B cell (primary cell): ENCODE results near the gene SKAP1. TPM values are rescaled to one million over a fixed set of nuclear protein-coding genes. Genes with fewer than 3 reads are reported as not detected.

ENCODE experiments used
- ATAC-seq: fragments of 200-7000 bp; cut with Tn5 transposase; one replicate; pipeline ENCODE4 v1.10.0; 2021; ENCODE audit warnings: low read depth, mild to moderate bottlenecking, moderate number of reproducible peaks, moderate library complexity
- CTCF ChIA-PET: fragments of 350-600 bp; sonication (Branson Sonifier 250); formaldehyde crosslinking; loops from one replicate; lab custom pipeline; 2021; ENCODE audit warnings: antibody characterized with exemption, inconsistent platforms; lab: Charles Lee
- POLR2A ChIA-PET: fragments of 350-600 bp; sonication (Branson Sonifier 250); formaldehyde crosslinking; loops from one replicate; lab custom pipeline; 2021; ENCODE audit warnings: antibody characterized with exemption; lab: Charles Lee
- DNase-seq: peaks from one replicate; pipeline ENCODE4 v3.0.0; 2013
- H2AFZ ChIP-seq: 2 replicates; pipeline ENCODE4 v1.6.1; 2012; ENCODE audit warnings: mild to moderate bottlenecking, low read depth, low read length; ENCODE audit not compliant: insufficient read depth, poor library complexity, severe bottlenecking
- H3K27ac ChIP-seq, 2 donors: 1 replicate in 1 of 2; 2 replicates in 1 of 2; pipeline ENCODE4 v1.5.1; 2012 to 2013; ENCODE audit warnings: low read length in 2 of 2, mild to moderate bottlenecking in 2 of 2, moderate library complexity in 1 of 2
- H3K27me3 ChIP-seq, 4 experiments: fragments of 200-600 bp in 1 of 4; sonication (generic) in 1 of 4; replicated peaks in 1 of 4; 1 replicate in 2 of 4; 2 replicates in 2 of 4; pipeline versions ENCODE4 v1.6.1 to v1.7.0; 2013 to 2016; ENCODE audit warnings: low read length in 3 of 4, mild to moderate bottlenecking in 2 of 4, mixed read lengths in 1 of 4, moderate library complexity in 1 of 4; ENCODE audit not compliant: insufficient read depth in 4 of 4, control insufficient read depth in 3 of 4; ENCODE audit errors: control extremely low read depth in 1 of 4
- H3K36me3 ChIP-seq, 2 experiments: replicated peaks in 1 of 2; 1 replicate in 1 of 2; 2 replicates in 1 of 2; pipeline versions ENCODE4 v1.6.1 to v1.7.1; 2013; ENCODE audit warnings: low read length in 1 of 2; ENCODE audit not compliant: insufficient read depth in 2 of 2, control insufficient read depth in 1 of 2; ENCODE audit errors: control extremely low read depth in 1 of 2, extremely low read depth in 1 of 2
- H3K4me1 ChIP-seq, 2 donors: fragments of 200-600 bp in 1 of 2; sonication (generic) in 1 of 2; 1 replicate in 1 of 2; 2 replicates in 1 of 2; pipeline versions ENCODE4 v1.5.1 to v1.6.1; 2013 to 2017; ENCODE audit warnings: low read length in 2 of 2; ENCODE audit not compliant: control insufficient read depth in 2 of 2, insufficient read depth in 2 of 2
- H3K4me2 ChIP-seq: replicated peaks from 2 replicates; pipeline ENCODE3; 2012; ENCODE audit warnings: mild to moderate bottlenecking, low read depth, low read length; ENCODE audit not compliant: poor library complexity, severe bottlenecking
- H3K4me3 ChIP-seq, 5 experiments: fragments of 200-600 bp in 1 of 5; sonication (generic) in 1 of 5; 1 replicate in 3 of 5; 2 replicates in 2 of 5; pipeline versions ENCODE4 v1.5.1 to v1.7.0; 2011 to 2016; ENCODE audit warnings: low read length in 4 of 5, mild to moderate bottlenecking in 4 of 5, low read depth in 2 of 5, control low read depth in 1 of 5, moderate library complexity in 1 of 5; ENCODE audit not compliant: insufficient read depth in 1 of 5; ENCODE audit errors: control extremely low read depth in 1 of 5, extremely low read depth in 1 of 5
- H3K79me2 ChIP-seq: fragments of 200-600 bp; sonication (generic); one replicate; pipeline ENCODE4 v1.6.0; 2016; ENCODE audit warnings: low read length; ENCODE audit not compliant: control insufficient read depth, insufficient read depth
- H3K9ac ChIP-seq: fragments of 200-600 bp; sonication (generic); 2 replicates; pipeline ENCODE4 v1.6.1; 2017; ENCODE audit warnings: mild to moderate bottlenecking, low read length, moderate library complexity
- H3K9me3 ChIP-seq, 3 donors: one replicate each; pipeline versions ENCODE4 v1.6.1 to v1.7.1; 2013; ENCODE audit warnings: low read length in 2 of 3; ENCODE audit not compliant: control insufficient read depth in 2 of 3, insufficient read depth in 1 of 3; ENCODE audit errors: control extremely low read depth in 1 of 3
- H4K20me1 ChIP-seq: 2 replicates; pipeline ENCODE4 v1.6.0; 2012; ENCODE audit warnings: mild to moderate bottlenecking, low read length; ENCODE audit not compliant: insufficient read depth, control insufficient read depth, poor library complexity, severe bottlenecking
- H3K27ac Mint-ChIP-seq: one replicate; pipeline ENCODE4 v1.8.0; 2021; ENCODE audit warnings: mixed read lengths
- H3K27me3 Mint-ChIP-seq: one replicate; pipeline ENCODE4 v1.8.0; 2021; ENCODE audit warnings: mixed read lengths
- H3K4me1 Mint-ChIP-seq: one replicate; pipeline ENCODE4 v1.8.0; 2021; ENCODE audit warnings: mixed read lengths
- H3K4me3 Mint-ChIP-seq: one replicate; pipeline ENCODE4 v1.8.0; 2021; ENCODE audit warnings: mixed read lengths
- H3K9me3 Mint-ChIP-seq: one replicate; pipeline ENCODE4 v1.8.0; 2022; ENCODE audit warnings: mixed read lengths; ENCODE audit not compliant: insufficient read depth
- CTCF ChIP-seq: fragments of 200-600 bp; IDR thresholded peaks from one replicate; pipeline ENCODE4 v1.8.0; 2022; ENCODE audit warnings: antibody characterized with exemption, mild to moderate bottlenecking
- EZH2 ChIP-seq: IDR thresholded peaks from 2 replicates; pipeline ENCODE4 v1.6.1; 2012; ENCODE audit warnings: borderline replicate concordance, low read depth, mild to moderate bottlenecking, moderate library complexity, low read length; ENCODE audit not compliant: insufficient read depth, poor library complexity, severe bottlenecking
- WGBS: methylation state at CpG from one replicate; pipeline ENCODE4 v1.1.5; 2013; ENCODE audit warnings: missing lambda C conversion rate; ENCODE audit not compliant: insufficient coverage; 5-methylcytosine and 5-hydroxymethylcytosine counted together
- intact Hi-C: fragments of 100-400 bp; cut with micrococcal nuclease; formaldehyde crosslinking; loops from one replicate; pipeline ENCODE4 v1.10.0; 2022
- polyA plus RNA-seq: library from polyadenylated mRNA; depleted of rRNA; stranded (reverse); fragments of >200 nt; gene quantifications from 2 replicates; pipeline ENCODE4 v1.2.3, GENCODE V29; 2012
- total RNA-seq, 2 donors: library from RNA; stranded (reverse); fragments of 120-200 nt in 1 of 2; gene quantifications; 1 replicate in 1 of 2; 2 replicates in 1 of 2; pipeline versions ENCODE4 v1.2.3 to v1.2.4, GENCODE V29; 2013 to 2022

SKAP1 gene
- total and polyA plus RNA-seq, 2 donors (not counting 1 experiment from before 2014, with no cell fraction given): 33.1 to 37.3 TPM

- ChIA-PET CTCF (interaction anchor here (1.4 to 2.4 kb wide), 3 partner anchors 21 to 69 kb away, joined by 3 to 8 read pairs (median 4); no protein-coding TSS in a partner anchor), POLR2A (no interaction called here)
- H4K20me1 ChIP-seq: no peaks in the 10 kb centered on the region
- H3K79me2 ChIP-seq: no peaks in the 10 kb centered on the region
- no peak overlapping the region for H3K9ac ChIP-seq
- H3K9me3 ChIP-seq: no peaks in the 10 kb centered on the region
- Mint-ChIP-seq H3K9me3 (no peaks in the 10 kb centered on the region), H3K4me3 (no peak overlapping the region), H3K27me3 (no peaks in the 10 kb centered on the region), H3K27ac (no peak overlapping the region), H3K4me1 (no peaks in the 10 kb centered on the region)
- no peak for ATAC-seq
- TF ChIP-seq EZH2: no peak
- no peak for TF ChIP-seq CTCF
- no peak overlapping the region for H3K27ac ChIP-seq
- intact Hi-C loops: no loop called here
- no peak overlapping the region for H2AFZ ChIP-seq
- H3K4me3 ChIP-seq: no peak overlapping the region
- H3K27me3 ChIP-seq: no peaks in the 10 kb centered on the region
- H3K4me1 ChIP-seq: no peaks in the 10 kb centered on the region
- DNase-seq: no peak
- H3K4me2 ChIP-seq: no peak overlapping the region
- no peaks in the 10 kb centered on the region for H3K36me3 ChIP-seq
- WGBS: 100% methylated on average over 2 of the region's 2 CpGs
Observed at GRCh38 chr17:48283411-48283810, 146.6 kb downstream of the SKAP1 start.

- TF ChIP-seq CTCF: no peak
- no peak for TF ChIP-seq EZH2
- Histone ChIP-seq H3K27ac (no peak overlapping the region), H3K36me3 (no peaks in the 10 kb centered on the region), H3K9me3 (no peaks in the 10 kb centered on the region), H3K4me3 (no peak overlapping the region), H3K4me2 (no peak overlapping the region), H3K27me3 (no peaks in the 10 kb centered on the region), H3K79me2 (no peaks in the 10 kb centered on the region), H3K9ac (no peak overlapping the region), H4K20me1 (no peaks in the 10 kb centered on the region), H2AFZ (no peak overlapping the region), H3K4me1 (no peaks in the 10 kb centered on the region)
- no peaks in the 10 kb centered on the region for H3K27me3 Mint-ChIP-seq
- ChIA-PET POLR2A (no interaction called here), CTCF (interaction anchor here (1.6 to 2.4 kb wide), 2 partner anchors 20 to 53 kb away, joined by 4 to 8 read pairs; no protein-coding TSS in a partner anchor)
- no peaks in the 10 kb centered on the region for H3K4me1 Mint-ChIP-seq
- DNase-seq: no peak
- no peaks in the 10 kb centered on the region for H3K9me3 Mint-ChIP-seq
- WGBS: 100% methylated on average over 2 of the region's 2 CpGs
- intact Hi-C loops: no loop called here
- no peak for ATAC-seq
- H3K4me3 Mint-ChIP-seq: no peak overlapping the region
- H3K27ac Mint-ChIP-seq: no peak overlapping the region
Observed at GRCh38 chr17:48282303-48282702, 147.7 kb downstream of the SKAP1 start.
